GM21717 (cell line): ENCODE measurements around the gene RGS11.
"Not testable (repeated sequence)": the region's sequence is repeated elsewhere in the genome, so short reads cannot be mapped to it uniquely, and the experiment has no call there.

Experiments used
- ATAC-seq: cut with Tn5 transposase; IDR thresholded peaks from one replicate; pipeline ENCODE4 v1.9.1; 2021; ENCODE audit warnings: mild to moderate bottlenecking, moderate library complexity; ENCODE audit not compliant: unreplicated experiment

RGS11 gene

GRCh38 chr16:234468-235305, 41.1 kb downstream of the RGS11 start, which contains the start of gene FAM234A:
TSS of gene FAM234A (plus strand) at chr16:234821. CDS start at chr16:254414, 19,593 bp downstream.
- ATAC-seq: peak; percentile 66

DNA sequence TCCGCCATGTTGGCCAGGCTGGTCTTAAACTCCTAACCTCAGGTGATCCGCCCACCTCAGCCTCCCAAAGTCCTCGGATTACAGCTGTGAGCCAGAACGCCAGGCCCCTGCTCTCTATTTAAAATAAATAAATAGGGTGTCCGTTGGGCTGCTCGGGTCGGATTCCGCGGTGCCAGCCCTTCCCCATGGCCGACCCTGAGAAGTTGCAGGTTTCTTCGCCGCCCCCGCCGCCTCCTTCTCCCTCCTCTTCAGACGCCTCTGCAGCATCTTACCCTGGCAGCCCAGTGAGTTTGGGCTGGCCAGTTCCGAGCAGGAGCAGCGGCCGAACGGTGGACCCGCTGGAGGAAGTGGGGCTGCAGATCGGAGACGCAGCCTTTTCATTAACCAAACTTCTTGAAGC, 44.8 kb downstream of the RGS11 start:
- ATAC-seq: no peak

GRCh38 chr16:230351-230750, 45.4 kb downstream of the RGS11 start:
- ATAC-seq: not testable (repeated sequence)

DNA sequence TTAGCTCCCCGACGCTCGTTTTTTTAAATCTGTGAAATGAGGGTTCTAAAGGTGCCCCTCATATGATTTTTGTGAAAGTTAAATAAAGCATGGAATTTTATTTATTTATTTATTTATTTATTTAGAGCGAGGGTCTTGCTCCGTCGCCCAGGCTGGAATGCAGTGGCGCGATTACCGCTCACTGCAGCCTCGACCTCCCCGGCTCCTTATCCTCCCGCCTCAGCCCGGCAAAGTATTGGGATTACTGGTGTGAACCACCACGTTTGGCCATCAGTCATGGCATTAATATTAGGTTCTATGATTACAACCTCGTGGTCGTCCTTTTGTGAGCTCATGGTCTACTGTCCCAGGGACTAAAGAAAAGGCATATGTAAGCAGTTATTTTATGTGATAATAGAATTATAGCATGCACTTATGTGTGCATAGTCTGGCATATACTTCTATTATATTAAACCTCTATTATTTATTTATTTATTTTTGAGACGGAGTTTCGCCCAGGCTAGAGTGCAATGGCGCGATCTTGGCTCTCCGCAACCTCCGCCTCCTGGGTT, 45.9 kb downstream of the RGS11 start:
- ATAC-seq: no peak

DNA sequence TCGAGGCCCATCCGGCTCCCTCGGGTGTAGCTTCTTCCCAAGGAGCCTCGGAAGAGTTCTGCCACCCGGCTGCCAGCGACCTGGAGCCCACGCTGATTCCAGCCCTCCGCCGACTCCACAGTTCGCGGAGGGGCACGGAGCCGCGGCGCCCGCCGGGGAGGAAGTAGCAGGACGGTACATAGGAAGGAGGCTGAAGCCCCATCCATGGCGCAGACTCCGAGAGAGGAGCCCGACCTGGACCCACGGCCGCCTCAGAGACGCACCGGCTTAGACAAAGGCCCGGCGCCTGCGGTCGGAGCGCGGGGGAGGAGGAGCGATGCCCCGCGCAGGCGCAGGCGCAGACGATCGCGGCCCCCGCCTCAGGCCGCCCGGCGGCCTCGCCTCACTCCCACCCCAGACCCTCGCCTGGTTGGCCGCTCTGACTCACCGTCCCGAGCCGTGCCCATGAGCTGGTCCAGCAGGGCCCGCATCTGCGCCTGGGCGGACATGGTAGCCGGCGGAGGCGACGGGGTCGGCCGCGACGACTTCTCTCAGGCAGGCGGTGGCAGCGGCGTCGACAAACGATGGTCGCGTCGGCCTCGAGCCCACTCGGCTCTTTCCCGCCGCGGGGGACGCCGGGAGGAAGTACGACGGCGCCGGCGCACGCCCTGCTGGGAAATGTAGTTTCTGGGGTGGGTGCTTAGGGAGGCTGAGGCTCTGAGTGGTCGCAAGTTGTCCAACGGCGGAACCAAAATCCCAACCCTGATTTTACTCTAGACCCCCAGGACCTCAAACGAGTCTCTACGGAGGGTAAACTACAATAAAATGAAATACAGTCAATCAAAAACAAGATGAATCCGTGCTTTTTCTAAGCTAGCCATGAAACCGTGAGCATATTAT, 46.7 kb downstream of the RGS11 start, which contains the start of gene LUC7L:
Gene LUC7L (minus strand): TSS at position 598 of the 879 bp plus-strand sequence. CDS start 110 bp downstream, at position 488.
- ATAC-seq: peak; percentile 58

- peak; percentile 1 for ATAC-seq
Measured at GRCh38 chr16:228151-228851, 47.4 kb downstream of the RGS11 start.

- ATAC-seq: no peak
Measured at GRCh38 chr16:220021-220420, 55.7 kb downstream of the RGS11 start.
